HepG2 (cell line): Measurements from ENCODE around the gene CCM2L.

Source experiments
- FOXO1 ChIP-seq: sonication (generic); formaldehyde crosslinking; IDR thresholded peaks from 2 replicates; pipeline ENCODE4 v1.4.0; 2020; ENCODE audit warnings: missing genetic modification reagents
- KDM5B ChIP-seq: sonication (generic); formaldehyde crosslinking; IDR thresholded peaks from 2 replicates; pipeline ENCODE4 v1.4.0; 2020; ENCODE audit warnings: missing genetic modification reagents, mild to moderate bottlenecking, borderline replicate concordance
- KLF16 ChIP-seq, 2 experiments: sonication (generic) in 1 of 2; formaldehyde crosslinking in 1 of 2; IDR thresholded peaks; 2 replicates each; pipeline versions ENCODE4 v1.6.1 to v1.8.0; 2016 to 2023; ENCODE audit warnings: missing genetic modification reagents in 2 of 2, missing compliant biosample characterization in 1 of 2
- YY1 ChIP-seq: IDR thresholded peaks from 2 replicates; pipeline ENCODE4 v1.6.1; 2011; ENCODE audit warnings: low read length, low read depth, moderate library complexity, mild to moderate bottlenecking; ENCODE audit not compliant: insufficient read depth, insufficient replicate concordance
- ZNF431 ChIP-seq: sonication (generic); formaldehyde crosslinking; IDR thresholded peaks from 2 replicates; pipeline ENCODE4 v1.9.0; 2022; ENCODE audit warnings: missing genetic modification reagents, low read depth, mild to moderate bottlenecking, borderline replicate concordance

- TF ChIP-seq FOXO1 (CRISPR knock-in tag) (no peak), KDM5B (CRISPR knock-in tag) (no peak), KLF16 (CRISPR knock-in tag; IDR thresholded peaks at IDR 0.05) (no peak), ZNF431 (CRISPR knock-in tag) (no peak), YY1 (no peak)
Observed at GRCh38 chr20:32063695-32064094, 53.5 kb downstream of the CCM2L start.
